ENCODE measurements around the gene TGFBR3L.

Gene TGFBR3L

DNA sequence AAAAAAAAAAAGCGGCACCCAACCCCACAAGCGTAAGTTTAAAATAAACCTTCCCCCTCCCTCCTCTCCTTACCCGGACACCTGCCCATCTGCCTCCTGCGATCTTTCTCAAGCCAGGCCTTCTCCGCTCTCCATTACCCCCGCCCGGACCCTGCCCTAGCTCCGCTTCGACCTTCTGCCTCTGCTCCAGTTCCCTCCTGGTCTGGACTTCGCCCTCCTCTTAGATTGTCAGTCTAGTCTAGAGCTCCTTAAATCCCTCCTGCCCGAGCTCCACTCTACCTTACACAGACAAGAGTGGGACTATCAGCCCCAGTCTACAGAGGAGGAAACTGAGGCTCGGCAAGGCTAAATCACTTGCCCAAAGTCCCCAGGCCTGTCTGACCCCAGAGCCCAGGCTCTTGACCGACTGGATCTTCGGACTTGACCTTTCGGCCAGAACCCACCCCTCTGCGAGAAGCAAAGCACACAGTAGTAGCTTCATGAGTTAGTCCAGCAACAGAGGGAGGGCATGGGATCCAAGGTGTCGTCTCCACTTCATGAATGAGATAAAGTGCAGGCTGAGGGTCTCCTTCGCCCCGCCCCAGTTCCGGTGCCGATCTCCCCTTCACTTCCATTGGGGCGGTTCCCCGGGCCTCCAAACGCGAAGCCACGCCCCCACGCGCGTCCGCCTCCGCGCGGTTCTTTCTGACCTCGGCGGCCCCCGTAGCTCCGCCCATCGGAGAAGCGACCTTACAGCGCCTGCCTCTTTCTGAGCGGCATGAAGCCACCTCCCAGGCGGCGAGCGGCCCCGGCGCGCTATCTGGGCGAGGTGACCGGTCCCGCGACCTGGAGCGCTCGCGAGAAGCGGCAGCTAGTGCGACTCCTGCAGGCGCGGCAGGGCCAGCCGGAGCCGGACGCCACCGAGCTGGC lies 5.2 kb downstream of the TGFBR3L start, which contains the start of gene SNAPC2 (continued):
- TF ChIP-seq, protein P1, sequence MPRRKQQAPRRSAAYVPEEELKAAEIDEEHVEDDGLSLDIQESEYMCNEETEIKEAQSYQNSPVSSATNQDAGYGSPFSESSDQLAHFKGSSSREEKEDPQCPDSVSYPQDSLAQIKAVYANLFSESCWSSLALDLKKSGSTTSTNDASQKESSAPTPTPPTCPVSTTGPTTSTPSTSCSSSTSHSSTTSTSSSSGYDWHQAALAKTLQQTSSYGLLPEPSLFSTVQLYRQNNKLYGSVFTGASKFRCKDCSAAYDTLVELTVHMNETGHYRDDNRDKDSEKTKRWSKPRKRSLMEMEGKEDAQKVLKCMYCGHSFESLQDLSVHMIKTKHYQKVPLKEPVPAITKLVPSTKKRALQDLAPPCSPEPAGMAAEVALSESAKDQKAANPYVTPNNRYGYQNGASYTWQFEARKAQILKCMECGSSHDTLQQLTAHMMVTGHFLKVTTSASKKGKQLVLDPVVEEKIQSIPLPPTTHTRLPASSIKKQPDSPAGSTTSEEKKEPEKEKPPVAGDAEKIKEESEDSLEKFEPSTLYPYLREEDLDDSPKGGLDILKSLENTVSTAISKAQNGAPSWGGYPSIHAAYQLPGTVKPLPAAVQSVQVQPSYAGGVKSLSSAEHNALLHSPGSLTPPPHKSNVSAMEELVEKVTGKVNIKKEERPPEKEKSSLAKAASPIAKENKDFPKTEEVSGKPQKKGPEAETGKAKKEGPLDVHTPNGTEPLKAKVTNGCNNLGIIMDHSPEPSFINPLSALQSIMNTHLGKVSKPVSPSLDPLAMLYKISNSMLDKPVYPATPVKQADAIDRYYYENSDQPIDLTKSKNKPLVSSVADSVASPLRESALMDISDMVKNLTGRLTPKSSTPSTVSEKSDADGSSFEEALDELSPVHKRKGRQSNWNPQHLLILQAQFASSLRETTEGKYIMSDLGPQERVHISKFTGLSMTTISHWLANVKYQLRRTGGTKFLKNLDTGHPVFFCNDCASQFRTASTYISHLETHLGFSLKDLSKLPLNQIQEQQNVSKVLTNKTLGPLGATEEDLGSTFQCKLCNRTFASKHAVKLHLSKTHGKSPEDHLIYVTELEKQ (tag by site-specific recombination; IDR thresholded peaks at IDR 0.05; ENCODE audit: borderline replicate concordance): no peak
- no peak for TF ChIP-seq ZNF211 (tag by site-specific recombination; IDR thresholded peaks at IDR 0.05; ENCODE audit: low read depth)
- TF ChIP-seq, protein P2, sequence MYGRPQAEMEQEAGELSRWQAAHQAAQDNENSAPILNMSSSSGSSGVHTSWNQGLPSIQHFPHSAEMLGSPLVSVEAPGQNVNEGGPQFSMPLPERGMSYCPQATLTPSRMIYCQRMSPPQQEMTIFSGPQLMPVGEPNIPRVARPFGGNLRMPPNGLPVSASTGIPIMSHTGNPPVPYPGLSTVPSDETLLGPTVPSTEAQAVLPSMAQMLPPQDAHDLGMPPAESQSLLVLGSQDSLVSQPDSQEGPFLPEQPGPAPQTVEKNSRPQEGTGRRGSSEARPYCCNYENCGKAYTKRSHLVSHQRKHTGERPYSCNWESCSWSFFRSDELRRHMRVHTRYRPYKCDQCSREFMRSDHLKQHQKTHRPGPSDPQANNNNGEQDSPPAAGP (tag by site-specific recombination; IDR thresholded peaks at IDR 0.05): peak; percentile 40; the same call in 1 of the 2 replicates
- TF ChIP-seq ZNF404 (tag by site-specific recombination; IDR thresholded peaks at IDR 0.05): no peak
- peak; percentile 72; the same call in 1 of the 2 replicates for TF ChIP-seq ZNF561 (tag by site-specific recombination; IDR thresholded peaks at IDR 0.05; ENCODE audit: borderline replicate concordance)
- TF ChIP-seq ZNF548 (tag by site-specific recombination; IDR thresholded peaks at IDR 0.05): no peak
- 0 out of 2 replicates have a peak, but pooled peaks have one; percentile 49 for TF ChIP-seq HOXC10 (CRISPR knock-in tag; IDR thresholded peaks at IDR 0.05)
- no peak for TF ChIP-seq ZNF571 (tag by site-specific recombination; IDR thresholded peaks at IDR 0.05)
- TF ChIP-seq HOXD13 (CRISPR knock-in tag; IDR thresholded peaks at IDR 0.05; ENCODE audit: borderline replicate concordance): no peak
- no peak for TF ChIP-seq ZNF155 (tag by site-specific recombination; IDR thresholded peaks at IDR 0.05)
- 0 out of 2 replicates have a peak, but pooled peaks have one; percentile 42 for TF ChIP-seq ZNF2 (tag by site-specific recombination; IDR thresholded peaks at IDR 0.05)
- TF ChIP-seq ZNF184 (tag by site-specific recombination; IDR thresholded peaks at IDR 0.05): no peak
- no peak for TF ChIP-seq ZFP37 (tag by site-specific recombination; IDR thresholded peaks at IDR 0.05)
- TF ChIP-seq ZNF266 (tag by site-specific recombination; IDR thresholded peaks at IDR 0.05; ENCODE audit: low read depth): no peak
- peak; percentile 88 for TF ChIP-seq KLF9 (tag by site-specific recombination; IDR thresholded peaks at IDR 0.05; ENCODE audit: low read depth)
- no peak for TF ChIP-seq ZFP3 (tag by site-specific recombination; IDR thresholded peaks at IDR 0.05; ENCODE audit: low read depth)
- TF ChIP-seq ZBTB7A (tag by site-specific recombination; IDR thresholded peaks at IDR 0.05; ENCODE audit: low read depth): peak; percentile 37; the same call in 1 of the 2 replicates
- TF ChIP-seq ZNF629 (tag by site-specific recombination; IDR thresholded peaks at IDR 0.05): peak; percentile 40; the same call in 1 of the 2 replicates
- TF ChIP-seq KLF16 (tag by site-specific recombination; IDR thresholded peaks at IDR 0.05): peak; percentile 90
- peak; percentile 98 for TF ChIP-seq ZNF335 (tag by site-specific recombination; conservative IDR thresholded peaks at IDR 0.05)
- TF ChIP-seq KLF1 (tag by site-specific recombination; IDR thresholded peaks at IDR 0.05): peak; percentile 56; the same call in 1 of the 2 replicates
- TF ChIP-seq ZSCAN30 (tag by site-specific recombination; IDR thresholded peaks at IDR 0.05): no peak
- peak; percentile 90; the same call in 1 of the 2 replicates for TF ChIP-seq ZNF610 (tag by site-specific recombination; IDR thresholded peaks at IDR 0.05; ENCODE audit: borderline replicate concordance)
- TF ChIP-seq GLIS1 (tag by site-specific recombination; IDR thresholded peaks at IDR 0.05): peak; percentile 60
- TF ChIP-seq ZNF747 (tag by site-specific recombination; IDR thresholded peaks at IDR 0.05): no peak
- TF ChIP-seq ZBTB8A (tag by site-specific recombination; IDR thresholded peaks at IDR 0.05): peak; percentile 10; the same call in 1 of the 2 replicates
- no peak for TF ChIP-seq TCF7L2 (IDR thresholded peaks at IDR 0.05; ENCODE audit: borderline replicate concordance, low read depth, low read length)
- TF ChIP-seq, protein P3, sequence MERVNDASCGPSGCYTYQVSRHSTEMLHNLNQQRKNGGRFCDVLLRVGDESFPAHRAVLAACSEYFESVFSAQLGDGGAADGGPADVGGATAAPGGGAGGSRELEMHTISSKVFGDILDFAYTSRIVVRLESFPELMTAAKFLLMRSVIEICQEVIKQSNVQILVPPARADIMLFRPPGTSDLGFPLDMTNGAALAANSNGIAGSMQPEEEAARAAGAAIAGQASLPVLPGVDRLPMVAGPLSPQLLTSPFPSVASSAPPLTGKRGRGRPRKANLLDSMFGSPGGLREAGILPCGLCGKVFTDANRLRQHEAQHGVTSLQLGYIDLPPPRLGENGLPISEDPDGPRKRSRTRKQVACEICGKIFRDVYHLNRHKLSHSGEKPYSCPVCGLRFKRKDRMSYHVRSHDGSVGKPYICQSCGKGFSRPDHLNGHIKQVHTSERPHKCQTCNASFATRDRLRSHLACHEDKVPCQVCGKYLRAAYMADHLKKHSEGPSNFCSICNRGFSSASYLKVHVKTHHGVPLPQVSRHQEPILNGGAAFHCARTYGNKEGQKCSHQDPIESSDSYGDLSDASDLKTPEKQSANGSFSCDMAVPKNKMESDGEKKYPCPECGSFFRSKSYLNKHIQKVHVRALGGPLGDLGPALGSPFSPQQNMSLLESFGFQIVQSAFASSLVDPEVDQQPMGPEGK (tag by site-specific recombination; IDR thresholded peaks at IDR 0.05): peak; percentile 29; the same call in 1 of the 2 replicates
